ENCODE results near the gene LAPTM5.

DNA sequence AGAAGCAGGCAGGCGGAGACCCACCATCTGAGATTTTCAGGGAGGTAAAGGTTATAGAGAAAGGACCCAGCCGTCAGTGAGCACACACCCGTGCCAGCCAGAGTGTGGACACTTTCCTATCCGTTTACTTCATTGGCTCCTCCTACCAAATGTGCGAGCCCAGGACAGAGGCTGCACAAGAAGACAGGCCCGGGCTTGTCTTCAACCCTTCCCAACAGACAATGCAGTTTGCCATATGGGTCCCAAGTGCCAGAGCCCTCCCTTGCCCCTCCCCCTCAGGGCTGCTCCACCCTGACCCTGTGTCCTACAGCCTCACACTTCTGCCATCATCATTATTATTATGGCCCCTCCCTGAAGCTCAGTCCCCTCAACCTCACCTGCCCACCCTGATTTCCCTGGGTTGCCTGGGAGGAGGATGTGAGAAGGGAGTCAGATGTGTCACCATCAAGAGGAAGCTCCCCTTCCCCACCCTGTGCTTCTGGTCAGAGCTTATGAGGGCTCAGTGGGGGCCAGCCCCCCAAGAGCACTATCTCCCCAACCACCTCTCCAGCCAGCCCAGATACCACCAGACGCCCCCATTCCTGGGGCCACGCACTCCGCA is 9.4 kb downstream of the LAPTM5 start:
- TF ChIP-seq, protein P1, sequence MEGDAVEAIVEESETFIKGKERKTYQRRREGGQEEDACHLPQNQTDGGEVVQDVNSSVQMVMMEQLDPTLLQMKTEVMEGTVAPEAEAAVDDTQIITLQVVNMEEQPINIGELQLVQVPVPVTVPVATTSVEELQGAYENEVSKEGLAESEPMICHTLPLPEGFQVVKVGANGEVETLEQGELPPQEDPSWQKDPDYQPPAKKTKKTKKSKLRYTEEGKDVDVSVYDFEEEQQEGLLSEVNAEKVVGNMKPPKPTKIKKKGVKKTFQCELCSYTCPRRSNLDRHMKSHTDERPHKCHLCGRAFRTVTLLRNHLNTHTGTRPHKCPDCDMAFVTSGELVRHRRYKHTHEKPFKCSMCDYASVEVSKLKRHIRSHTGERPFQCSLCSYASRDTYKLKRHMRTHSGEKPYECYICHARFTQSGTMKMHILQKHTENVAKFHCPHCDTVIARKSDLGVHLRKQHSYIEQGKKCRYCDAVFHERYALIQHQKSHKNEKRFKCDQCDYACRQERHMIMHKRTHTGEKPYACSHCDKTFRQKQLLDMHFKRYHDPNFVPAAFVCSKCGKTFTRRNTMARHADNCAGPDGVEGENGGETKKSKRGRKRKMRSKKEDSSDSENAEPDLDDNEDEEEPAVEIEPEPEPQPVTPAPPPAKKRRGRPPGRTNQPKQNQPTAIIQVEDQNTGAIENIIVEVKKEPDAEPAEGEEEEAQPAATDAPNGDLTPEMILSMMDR (IDR thresholded peaks at IDR 0.05): no peak
- no peak for TF ChIP-seq EZH2 (IDR thresholded peaks at IDR 0.05; ENCODE audit: borderline replicate concordance, insufficient read depth, low read depth, low read length, poor library complexity, severe bottlenecking)

Measured in B cell (primary cell).